Testis (tissue), 3 donors: Measurements from ENCODE around the gene MRM3. TPM values are rescaled to one million over a fixed set of nuclear protein-coding genes. Genes with fewer than 3 reads are reported as not detected.

Experiments used
- DNase-seq: peaks from one replicate; pipeline ENCODE4 v3.0.0-alpha.2; 2019
- H3K27ac ChIP-seq, 2 donors: fragments of 200-600 bp; sonication (generic); one replicate each; pipeline ENCODE4 v1.5.1; 2019
- H3K27me3 ChIP-seq: fragments of 200-600 bp; sonication (generic); one replicate; pipeline ENCODE4 v1.5.1; 2019
- H3K36me3 ChIP-seq: fragments of 200-600 bp; sonication (generic); one replicate; pipeline ENCODE4 v1.5.1; 2017; ENCODE audit warnings: low read depth; ENCODE audit errors: missing control alignments
- H3K4me1 ChIP-seq: fragments of 200-600 bp; sonication (generic); one replicate; pipeline ENCODE4 v1.5.1; 2019
- H3K4me3 ChIP-seq, 2 donors: fragments of 200-600 bp; sonication (generic); one replicate each; pipeline ENCODE4 v1.5.1; 2017 to 2019
- H3K9me3 ChIP-seq: fragments of 200-600 bp; sonication (generic); one replicate; pipeline ENCODE4 v1.5.1; 2017
- CTCF ChIP-seq, 3 experiments: fragments of 450-650 bp in 2 of 3; fragments of 200-600 bp in 1 of 3; sonication (generic) in 1 of 3; IDR thresholded peaks; one replicate each; pipeline ENCODE4 v1.5.1; 2016 to 2019; ENCODE audit warnings: antibody characterized with exemption in 3 of 3, mild to moderate bottlenecking in 2 of 3, moderate library complexity in 1 of 3
- POLR2A ChIP-seq: fragments of 450-650 bp; IDR thresholded peaks from one replicate; pipeline ENCODE4 v1.6.1; 2017; ENCODE audit warnings: antibody characterized with exemption, mild to moderate bottlenecking, moderate library complexity
- WGBS, 2 donors: methylation state at CpG; one replicate each; pipeline ENCODE4 v1.1.5; 2018; 5-methylcytosine and 5-hydroxymethylcytosine counted together
- intact Hi-C: fragments of 100-400 bp; cut with DNase I; formaldehyde crosslinking; loops from one replicate; pipeline ENCODE4 v1.15.1; 2023; ENCODE audit warnings: low total_unique reads
- polyA plus RNA-seq: library from polyadenylated mRNA; stranded (reverse); fragments of 350-450 nt; fragmentation: Illumina TruSeq; extraction: RNeasy Lipid Tissue Mini Kit (QIAGEN cat#74804); gene quantifications from one replicate; pipeline ENCODE4 v1.2.3, GENCODE V29; 2014; ENCODE audit warnings: low read depth, low replicate concordance; ENCODE audit not compliant: insufficient read depth
- total RNA-seq, 2 donors: library from RNA; depleted of rRNA; stranded (reverse); fragments of >200 nt; gene quantifications; one replicate each; pipeline ENCODE4 v1.2.3, GENCODE V29; 2016

Gene MRM3
- total and polyA plus RNA-seq, 3 donors from 2014 or later = 26.0 to 33.1 (median 32.6) TPM

- no peak for DNase-seq
Measured at GRCh38 chr17:811051-811784, 29.1 kb downstream of the MRM3 start.

GRCh38 chr17:812638-813204, 30.6 kb downstream of the MRM3 start:
- TF ChIP-seq CTCF (IDR thresholded peaks at IDR 0.05) = no peak
- TF ChIP-seq POLR2A = no peak
- WGBS, 2 donors = 72 to 84% methylated on average over 14 of the region's 14 CpGs
- H3K36me3 ChIP-seq = no peaks in the 10 kb centered on the region

More at GRCh38 chr17:811051-811784, 29.1 kb downstream of the MRM3 start:
- no peaks in the 10 kb centered on the region for H3K27me3 ChIP-seq
- WGBS, 2 donors = 64 to 84% methylated on average over 12 to 29 of the region's 29 CpGs
- no peaks in the 10 kb centered on the region for H3K4me1 ChIP-seq
- H3K9me3 ChIP-seq = no peaks in the 10 kb centered on the region
- intact Hi-C loops = no loop called here
- TF ChIP-seq CTCF (IDR thresholded peaks at IDR 0.05) (no peak), POLR2A (no peak)
- H3K36me3 ChIP-seq = no peaks in the 10 kb centered on the region
- H3K4me3 ChIP-seq = no peak overlapping the region
- H3K27ac ChIP-seq = no peak overlapping the region

DNA sequence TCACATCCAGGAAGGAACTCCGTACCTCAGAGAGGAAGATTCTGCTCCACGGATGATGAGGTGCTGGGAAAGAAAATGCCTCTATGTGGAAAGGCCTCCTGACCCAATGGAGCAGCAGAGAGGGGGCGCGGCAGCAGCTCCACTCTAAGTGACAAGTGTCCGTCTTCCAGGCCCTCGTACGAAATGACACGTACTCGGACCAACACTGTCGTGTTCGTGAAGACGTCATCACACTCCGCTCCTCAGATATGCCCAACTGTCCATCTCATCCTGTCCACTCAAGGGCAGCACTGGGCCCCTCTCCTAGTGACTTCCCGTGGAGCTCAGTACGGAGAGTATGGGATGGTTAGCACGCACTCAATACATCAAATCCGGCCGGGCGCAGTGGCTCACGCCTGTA, 32.2 kb downstream of the MRM3 start:
- H3K4me3 ChIP-seq = no peak overlapping the region
- H3K4me1 ChIP-seq = no peaks in the 10 kb centered on the region
- WGBS, 2 donors = 92 to 97% methylated on average over 20 of the region's 20 CpGs
- no peak overlapping the region for H3K27ac ChIP-seq
- DNase-seq = no peak
- TF ChIP-seq CTCF (IDR thresholded peaks at IDR 0.05) (no peak), POLR2A (no peak)
- intact Hi-C loops = no loop called here
- no peaks in the 10 kb centered on the region for H3K9me3 ChIP-seq
- no peaks in the 10 kb centered on the region for H3K36me3 ChIP-seq
- no peaks in the 10 kb centered on the region for H3K27me3 ChIP-seq

More at GRCh38 chr17:812638-813204, 30.6 kb downstream of the MRM3 start:
- intact Hi-C loops = no loop called here
- no peak for DNase-seq
- Histone ChIP-seq H3K27me3 (no peaks in the 10 kb centered on the region), H3K9me3 (no peaks in the 10 kb centered on the region), H3K4me1 (no peaks in the 10 kb centered on the region), H3K4me3 (no peak overlapping the region), H3K27ac (no peak overlapping the region)

GRCh38 chr17:819251-819650, 37.1 kb downstream of the MRM3 start:
- no peaks in the 10 kb centered on the region for H3K9me3 ChIP-seq
- H3K27ac ChIP-seq = no peak overlapping the region
- no peak overlapping the region for H3K4me3 ChIP-seq
- no peaks in the 10 kb centered on the region for H3K36me3 ChIP-seq
- intact Hi-C loops = no loop called here
- no peaks in the 10 kb centered on the region for H3K4me1 ChIP-seq
- DNase-seq = no peak
- no peaks in the 10 kb centered on the region for H3K27me3 ChIP-seq
- TF ChIP-seq CTCF (IDR thresholded peaks at IDR 0.05) (no peak), POLR2A (no peak)
- WGBS, 2 donors = 94 to 95% methylated on average over 14 to 19 of the region's 19 CpGs
